IMR-90 (cell line): Measurements from ENCODE around the gene EIF1. TPM values are rescaled to one million over a fixed set of nuclear protein-coding genes. Genes with fewer than 3 reads are reported as not detected.

Source experiments
- ATAC-seq: fragments of 200-7000 bp; cut with Tn5 transposase; 2 replicates; pipeline ENCODE4 v1.9.1; 2020; ENCODE audit warnings: low read depth, mild to moderate bottlenecking, moderate library complexity
- BruUV-seq: library from RNA; stranded (reverse); fragments of 400-500 nt; replicated peaks from 2 replicates; lab custom pipeline; 2021; lab: Mats Ljungman, UMichigan
- CTCF ChIA-PET: fragments of 300-600 bp; formaldehyde crosslinking; extraction: SDS; loops from one replicate; lab custom pipeline; 2021; ENCODE audit warnings: antibody characterized with exemption; lab: Yijun Ruan, JAX
- POLR2A ChIA-PET: fragments of 300-600 bp; sonication (Branson Sonifier 250); formaldehyde crosslinking; loops from one replicate; lab custom pipeline; 2022; ENCODE audit warnings: antibody characterized with exemption; ENCODE audit not compliant: unreplicated experiment; lab: Charles Lee
- DNase-seq: peaks from one replicate; pipeline ENCODE4 v3.0.0; 2013
- H2AFZ ChIP-seq: replicated peaks from 2 replicates; pipeline ENCODE3; 2013; ENCODE audit warnings: low read length, mild to moderate bottlenecking; ENCODE audit not compliant: poor library complexity
- H2AK5ac ChIP-seq: 2 replicates; pipeline ENCODE4 v1.6.1; 2013; ENCODE audit warnings: low read depth, low read length, inconsistent platforms
- H2AK9ac ChIP-seq: replicated peaks from 2 replicates; pipeline ENCODE3; 2013; ENCODE audit warnings: mild to moderate bottlenecking, low read depth, low read length, moderate library complexity; ENCODE audit not compliant: poor library complexity
- H2BK120ac ChIP-seq: 2 replicates; pipeline ENCODE4 v1.6.1; 2013; ENCODE audit warnings: low read depth, low read length, inconsistent platforms
- H2BK15ac ChIP-seq: 3 replicates; pipeline ENCODE4 v1.6.1; 2013; ENCODE audit warnings: low read depth, low read length, inconsistent platforms
- H2BK20ac ChIP-seq: 2 replicates; pipeline ENCODE4 v1.6.1; 2013; ENCODE audit warnings: low read depth, mild to moderate bottlenecking, inconsistent platforms, low read length, moderate library complexity
- H2BK5ac ChIP-seq: 2 replicates; pipeline ENCODE4 v1.6.1; 2013; ENCODE audit warnings: mild to moderate bottlenecking, low read depth, low read length, inconsistent platforms; ENCODE audit not compliant: poor library complexity, severe bottlenecking
- H3K14ac ChIP-seq: replicated peaks from 2 replicates; pipeline ENCODE4 v1.6.1; 2013; ENCODE audit warnings: low read depth, low read length, inconsistent platforms
- H3K18ac ChIP-seq: 2 replicates; pipeline ENCODE4 v1.6.1; 2013; ENCODE audit warnings: low read depth, low read length, control low read depth
- H3K23ac ChIP-seq: 2 replicates; pipeline ENCODE4 v1.6.1; 2013; ENCODE audit warnings: low read depth, low read length, inconsistent platforms
- H3K27ac ChIP-seq: 2 replicates; pipeline ENCODE4 v1.5.1; 2013; ENCODE audit warnings: mild to moderate bottlenecking, control low read depth, low read length; ENCODE audit not compliant: insufficient read depth
- H3K27me3 ChIP-seq: 2 replicates; pipeline ENCODE4 v1.6.1; 2013; ENCODE audit warnings: low read length; ENCODE audit not compliant: control insufficient read depth, insufficient read depth
- H3K36me3 ChIP-seq: 2 replicates; pipeline ENCODE4 v1.6.1; 2013; ENCODE audit warnings: low read length, mixed read lengths; ENCODE audit not compliant: control insufficient read depth, insufficient read depth
- H3K4ac ChIP-seq: 2 replicates; pipeline ENCODE4 v1.6.1; 2013; ENCODE audit warnings: low read depth, low read length, inconsistent platforms
- H3K4me1 ChIP-seq: 2 replicates; pipeline ENCODE4 v1.6.1; 2013; ENCODE audit warnings: low read length, mixed read lengths; ENCODE audit not compliant: control insufficient read depth, insufficient read depth
- H3K4me2 ChIP-seq: 2 replicates; pipeline ENCODE4 v1.6.1; 2013; ENCODE audit warnings: low read depth, mild to moderate bottlenecking, control low read depth, low read length, moderate library complexity
- H3K4me3 ChIP-seq: 2 replicates; pipeline ENCODE4 v1.5.1; 2013; ENCODE audit warnings: low read depth, mild to moderate bottlenecking, control low read depth, low read length, moderate library complexity; ENCODE audit not compliant: insufficient read depth
- H3K56ac ChIP-seq: 2 replicates; pipeline ENCODE4 v1.6.1; 2013; ENCODE audit warnings: low read length, inconsistent platforms; ENCODE audit not compliant: insufficient read depth; ENCODE audit errors: extremely low read depth
- H3K79me1 ChIP-seq, 2 experiments: 2 replicates each; pipeline ENCODE4 v1.6.1; 2013; ENCODE audit warnings: low read length in 2 of 2, inconsistent platforms in 1 of 2, low read depth in 1 of 2
- H3K9ac ChIP-seq: 2 replicates; pipeline ENCODE4 v1.6.1; 2013; ENCODE audit warnings: low read depth, low read length, control low read depth
- H3K9me1 ChIP-seq: 2 replicates; pipeline ENCODE4 v1.6.1; 2013; ENCODE audit warnings: low read length, inconsistent platforms; ENCODE audit not compliant: insufficient read depth
- H3K9me3 ChIP-seq: 2 replicates; pipeline ENCODE4 v1.6.1; 2013; ENCODE audit warnings: low read length; ENCODE audit not compliant: control insufficient read depth, insufficient read depth
- H4K20me1 ChIP-seq: 2 replicates; pipeline ENCODE4 v1.6.1; 2013; ENCODE audit warnings: low read length, inconsistent platforms; ENCODE audit not compliant: insufficient read depth
- H4K5ac ChIP-seq: 2 replicates; pipeline ENCODE4 v1.6.1; 2013; ENCODE audit warnings: mild to moderate bottlenecking, low read depth, low read length, control low read depth
- H4K8ac ChIP-seq, 2 experiments: 2 replicates each; pipeline ENCODE4 v1.6.1; 2013; ENCODE audit warnings: low read depth in 2 of 2, low read length in 2 of 2, control low read depth in 1 of 2, inconsistent platforms in 1 of 2
- H4K91ac ChIP-seq: 2 replicates; pipeline ENCODE4 v1.6.1; 2013; ENCODE audit warnings: low read depth, low read length, inconsistent platforms; ENCODE audit not compliant: insufficient read depth
- BHLHE40 ChIP-seq: fragments of 150-350 bp; IDR thresholded peaks from 2 replicates; pipeline ENCODE4 v1.6.1; 2016; ENCODE audit warnings: mild to moderate bottlenecking, low read depth, low read length
- MXI1 ChIP-seq: IDR thresholded peaks from 2 replicates; pipeline ENCODE4 v1.6.1; 2012; ENCODE audit warnings: low read depth, mild to moderate bottlenecking, low read length, moderate library complexity, borderline replicate concordance
- NFE2L2 ChIP-seq: fragments of 150-350 bp; IDR thresholded peaks from 2 replicates; pipeline ENCODE4 v1.6.1; 2016; ENCODE audit warnings: low read depth, mild to moderate bottlenecking, low read length
- POLR2A ChIP-seq: IDR thresholded peaks from 2 replicates; pipeline ENCODE4 v1.6.1; 2012; ENCODE audit warnings: mild to moderate bottlenecking, low read depth, low read length
- RAD21 ChIP-seq: IDR thresholded peaks from 2 replicates; pipeline ENCODE4 v1.6.1; 2012; ENCODE audit warnings: low read length, improper control_type of control experiment
- RCOR1 ChIP-seq: IDR thresholded peaks from 2 replicates; pipeline ENCODE4 v1.6.1; 2012; ENCODE audit warnings: mild to moderate bottlenecking, low read length, improper control_type of control experiment; ENCODE audit not compliant: insufficient replicate concordance
- SMC3 ChIP-seq: fragments of 150-350 bp; IDR thresholded peaks from 2 replicates; pipeline ENCODE4 v1.6.1; 2016; ENCODE audit warnings: low read depth, mild to moderate bottlenecking, antibody characterized with exemption, low read length, moderate library complexity
- WGBS, 2 experiments: methylation state at CpG; one replicate each; pipeline versions ENCODE4 v1.1.5 to v1.1.7; 2013; ENCODE audit warnings: missing lambda C conversion rate in 2 of 2; ENCODE audit not compliant: insufficient read length in 1 of 2; ENCODE audit errors: extremely low coverage in 2 of 2; 5-methylcytosine and 5-hydroxymethylcytosine counted together
- dilution Hi-C: fragments of 300-500 bp; cut with HindIII; formaldehyde crosslinking; loops from one replicate; pipeline ENCODE4 v1.14.3; 2018; ENCODE audit warnings: low sequenced_read_pairs; ENCODE audit not compliant: unreplicated experiment
- in situ Hi-C: fragments of 300-500 bp; cut with MboI; formaldehyde crosslinking; loops from 3 replicates; pipeline ENCODE4 v1.14.3; 2019; ENCODE audit warnings: low sequenced_read_pairs, inconsistent platforms, mixed read lengths
- intact Hi-C: fragments of 100-400 bp; cut with micrococcal nuclease; formaldehyde crosslinking; loops from 2 replicates; pipeline ENCODE4 v1.10.0; 2022
- polyA plus RNA-seq, 3 experiments: library from polyadenylated mRNA; depleted of rRNA; stranded (reverse); fragments of >200 nt; gene quantifications; 2 replicates each; pipeline ENCODE4 v1.2.3, GENCODE V29; 2012; ENCODE audit warnings: low replicate concordance in 1 of 3
- total RNA-seq: library from RNA; depleted of rRNA; stranded (reverse); fragments of >200 nt; gene quantifications from 2 replicates; pipeline ENCODE4 v1.2.3, GENCODE V29; 2012

Gene EIF1
- total and polyA plus RNA-seq, 2 of the 4 experiments (the other 2 are of a cell fraction) = 89.4 to 381 TPM

DNA sequence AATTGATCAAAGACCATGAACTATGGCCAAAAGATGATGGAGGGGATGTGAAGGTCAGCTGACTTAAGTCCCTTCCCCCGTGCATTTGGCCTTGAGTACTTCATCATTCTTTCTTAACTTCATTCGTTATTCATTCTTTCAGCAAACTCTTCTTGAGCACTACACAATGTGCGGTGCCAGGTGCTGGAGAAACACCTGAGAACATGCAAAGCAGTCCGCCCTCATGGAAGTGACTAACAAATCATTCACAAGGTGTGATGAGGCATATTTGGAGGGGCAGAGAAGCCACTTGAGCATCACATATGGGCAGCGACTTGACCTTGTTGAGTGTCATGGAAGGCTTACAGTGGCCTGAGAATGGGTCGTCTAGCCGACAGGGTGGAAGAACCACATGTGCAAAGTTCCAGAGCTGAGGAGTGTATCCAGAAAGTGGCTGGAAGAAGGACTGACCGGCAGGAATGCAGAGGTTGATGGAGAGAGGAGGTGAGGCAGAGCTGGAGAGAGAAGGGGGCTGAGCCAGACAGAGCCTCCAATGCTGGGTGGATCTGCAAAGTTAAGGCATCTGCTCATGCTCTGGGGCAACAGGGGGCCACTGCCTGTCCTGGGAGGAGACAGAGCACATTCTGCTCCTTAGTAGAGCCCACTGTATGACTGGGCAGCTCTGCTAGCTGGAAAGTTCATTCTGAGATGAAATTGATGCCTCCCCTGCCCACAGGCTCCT, 25.1 kb upstream of the EIF1 start:
- 100% methylated on average over 1 of the region's 8 CpGs; no CpG with 5 or more reads in 1 of the 2 experiments for WGBS, 2 experiments
- POLR2A ChIA-PET = no interaction called here
- no peak overlapping the region for H2BK5ac ChIP-seq

More for the DNA sequence above, 25.1 kb upstream of the EIF1 start:
- DNase-seq (no peak), ATAC-seq (no peak)
- Histone ChIP-seq H2AFZ (peak overlapping the region; percentile 68), H4K5ac (no peak overlapping the region), H3K14ac (no peak overlapping the region), H3K9me1 (0 out of 2 replicates have a peak, but pooled peaks cover 7% of the 10 kb centered on the region), H3K23ac (no peak overlapping the region), H2BK120ac (no peak overlapping the region), H3K4me1 (peaks cover 11% of the 10 kb centered on the region), H3K18ac (no peak overlapping the region), H4K20me1 (no peaks in the 10 kb centered on the region), H4K91ac (peak overlapping the region; percentile 24; the same call in 1 of the 2 replicates), H3K27me3 (peaks cover 3% of the 10 kb centered on the region; the same call in 1 of the 2 replicates), H2BK15ac (no peak overlapping the region), H3K27ac (no peak overlapping the region), H4K8ac (0 out of 4 replicates have a peak overlapping the region, but pooled peaks of 1 of the 2 experiments have one; percentile 16), H3K4me3 (no peak overlapping the region), H3K79me1 (peaks cover 0 to 4% of the 10 kb centered on the region in 2 experiments; a peak in 1 of 4 replicates), H3K9me3 (no peaks in the 10 kb centered on the region), H3K36me3 (no peaks in the 10 kb centered on the region), H2AK5ac (no peak overlapping the region; the same call in 1 of the 2 replicates), H3K4me2 (no peak overlapping the region), H2AK9ac (peak overlapping the region; percentile 89), H3K4ac (no peak overlapping the region), H3K9ac (no peak overlapping the region), H2BK20ac (no peak overlapping the region), H3K56ac (no peak overlapping the region)
- intact Hi-C loops = no loop called here
- dilution Hi-C loops = no loop called here
- in situ Hi-C loops = loop anchor here (5.0 to 25.0 kb wide), 7 partner anchors 111 to 1301 kb away; partner anchors contain the start of gene GJD3
- no TSS peak for BruUV-seq
- CTCF ChIA-PET = interaction anchor here (0.7 to 2.7 kb wide), 14 partner anchors 14 to 861 kb away, joined by 3 to 49 read pairs (median 4); partner anchors contain the start of gene EIF1
- no peak for TF ChIP-seq BHLHE40
- TF ChIP-seq POLR2A = no peak
- TF ChIP-seq RCOR1 = no peak
- TF ChIP-seq NFE2L2 = no peak
- no peak for TF ChIP-seq MXI1
- no peak for TF ChIP-seq SMC3
- no peak for TF ChIP-seq RAD21
